ENCODE data around the gene IRX4.

IRX4 gene

DNA sequence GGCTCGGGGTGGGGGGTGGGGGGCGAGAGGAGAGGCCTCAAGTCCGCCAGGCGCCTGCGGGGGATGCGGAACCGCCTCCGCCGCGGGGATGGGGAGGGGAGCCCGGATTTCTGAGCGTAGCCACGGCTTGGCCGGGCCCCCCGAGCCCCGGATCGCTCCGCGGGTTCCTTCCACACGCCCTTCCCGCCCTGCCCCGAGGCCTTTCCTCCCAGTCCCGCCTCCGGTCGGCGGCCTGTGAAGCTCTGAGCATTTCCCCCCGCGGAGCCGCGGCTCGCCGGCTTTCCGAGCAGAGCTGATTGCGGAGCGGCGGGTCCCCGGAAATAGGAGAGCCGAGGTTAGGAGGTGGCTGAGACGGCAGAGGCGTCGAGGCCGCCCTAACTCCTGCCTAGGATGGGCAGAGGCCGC lies 6.1 kb downstream of the IRX4 start:
- no peak for TF ChIP-seq RAD21 (IDR thresholded peaks at IDR 0.05; ENCODE audit: low read depth)
- no peak for TF ChIP-seq EP300 (IDR thresholded peaks at IDR 0.05; ENCODE audit: borderline replicate concordance)
- no peak for TF ChIP-seq CREB1 (IDR thresholded peaks at IDR 0.05; ENCODE audit: low read depth)
- no peak for TF ChIP-seq ZBTB7A (IDR thresholded peaks at IDR 0.05; ENCODE audit: low read depth)
- no peak for TF ChIP-seq NFIC (IDR thresholded peaks at IDR 0.05)
- TF ChIP-seq CEBPB (IDR thresholded peaks at IDR 0.05) = no peak
- TF ChIP-seq FOXM1 (IDR thresholded peaks at IDR 0.05; ENCODE audit: borderline replicate concordance, low read depth) = no peak
- no peak for TF ChIP-seq TAF1 (IDR thresholded peaks at IDR 0.05; ENCODE audit: low read depth)
- TF ChIP-seq, protein P1, sequence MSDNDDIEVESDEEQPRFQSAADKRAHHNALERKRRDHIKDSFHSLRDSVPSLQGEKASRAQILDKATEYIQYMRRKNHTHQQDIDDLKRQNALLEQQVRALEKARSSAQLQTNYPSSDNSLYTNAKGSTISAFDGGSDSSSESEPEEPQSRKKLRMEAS (IDR thresholded peaks at IDR 0.05) = no peak
- no peak for TF ChIP-seq YY1 (IDR thresholded peaks at IDR 0.05; ENCODE audit: low read depth)
- TF ChIP-seq, protein P2, sequence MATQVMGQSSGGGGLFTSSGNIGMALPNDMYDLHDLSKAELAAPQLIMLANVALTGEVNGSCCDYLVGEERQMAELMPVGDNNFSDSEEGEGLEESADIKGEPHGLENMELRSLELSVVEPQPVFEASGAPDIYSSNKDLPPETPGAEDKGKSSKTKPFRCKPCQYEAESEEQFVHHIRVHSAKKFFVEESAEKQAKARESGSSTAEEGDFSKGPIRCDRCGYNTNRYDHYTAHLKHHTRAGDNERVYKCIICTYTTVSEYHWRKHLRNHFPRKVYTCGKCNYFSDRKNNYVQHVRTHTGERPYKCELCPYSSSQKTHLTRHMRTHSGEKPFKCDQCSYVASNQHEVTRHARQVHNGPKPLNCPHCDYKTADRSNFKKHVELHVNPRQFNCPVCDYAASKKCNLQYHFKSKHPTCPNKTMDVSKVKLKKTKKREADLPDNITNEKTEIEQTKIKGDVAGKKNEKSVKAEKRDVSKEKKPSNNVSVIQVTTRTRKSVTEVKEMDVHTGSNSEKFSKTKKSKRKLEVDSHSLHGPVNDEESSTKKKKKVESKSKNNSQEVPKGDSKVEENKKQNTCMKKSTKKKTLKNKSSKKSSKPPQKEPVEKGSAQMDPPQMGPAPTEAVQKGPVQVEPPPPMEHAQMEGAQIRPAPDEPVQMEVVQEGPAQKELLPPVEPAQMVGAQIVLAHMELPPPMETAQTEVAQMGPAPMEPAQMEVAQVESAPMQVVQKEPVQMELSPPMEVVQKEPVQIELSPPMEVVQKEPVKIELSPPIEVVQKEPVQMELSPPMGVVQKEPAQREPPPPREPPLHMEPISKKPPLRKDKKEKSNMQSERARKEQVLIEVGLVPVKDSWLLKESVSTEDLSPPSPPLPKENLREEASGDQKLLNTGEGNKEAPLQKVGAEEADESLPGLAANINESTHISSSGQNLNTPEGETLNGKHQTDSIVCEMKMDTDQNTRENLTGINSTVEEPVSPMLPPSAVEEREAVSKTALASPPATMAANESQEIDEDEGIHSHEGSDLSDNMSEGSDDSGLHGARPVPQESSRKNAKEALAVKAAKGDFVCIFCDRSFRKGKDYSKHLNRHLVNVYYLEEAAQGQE (IDR thresholded peaks at IDR 0.05; ENCODE audit: low read depth) = no peak
- TF ChIP-seq TCF12 (IDR thresholded peaks at IDR 0.05; ENCODE audit: low read depth) = no peak
- no peak for TF ChIP-seq EGR1 (IDR thresholded peaks at IDR 0.05)
- TF ChIP-seq TEAD4 (IDR thresholded peaks at IDR 0.05) = no peak
- TF ChIP-seq, protein P3, sequence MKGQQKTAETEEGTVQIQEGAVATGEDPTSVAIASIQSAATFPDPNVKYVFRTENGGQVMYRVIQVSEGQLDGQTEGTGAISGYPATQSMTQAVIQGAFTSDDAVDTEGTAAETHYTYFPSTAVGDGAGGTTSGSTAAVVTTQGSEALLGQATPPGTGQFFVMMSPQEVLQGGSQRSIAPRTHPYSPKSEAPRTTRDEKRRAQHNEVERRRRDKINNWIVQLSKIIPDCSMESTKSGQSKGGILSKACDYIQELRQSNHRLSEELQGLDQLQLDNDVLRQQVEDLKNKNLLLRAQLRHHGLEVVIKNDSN (IDR thresholded peaks at IDR 0.05) = no peak

DNA sequence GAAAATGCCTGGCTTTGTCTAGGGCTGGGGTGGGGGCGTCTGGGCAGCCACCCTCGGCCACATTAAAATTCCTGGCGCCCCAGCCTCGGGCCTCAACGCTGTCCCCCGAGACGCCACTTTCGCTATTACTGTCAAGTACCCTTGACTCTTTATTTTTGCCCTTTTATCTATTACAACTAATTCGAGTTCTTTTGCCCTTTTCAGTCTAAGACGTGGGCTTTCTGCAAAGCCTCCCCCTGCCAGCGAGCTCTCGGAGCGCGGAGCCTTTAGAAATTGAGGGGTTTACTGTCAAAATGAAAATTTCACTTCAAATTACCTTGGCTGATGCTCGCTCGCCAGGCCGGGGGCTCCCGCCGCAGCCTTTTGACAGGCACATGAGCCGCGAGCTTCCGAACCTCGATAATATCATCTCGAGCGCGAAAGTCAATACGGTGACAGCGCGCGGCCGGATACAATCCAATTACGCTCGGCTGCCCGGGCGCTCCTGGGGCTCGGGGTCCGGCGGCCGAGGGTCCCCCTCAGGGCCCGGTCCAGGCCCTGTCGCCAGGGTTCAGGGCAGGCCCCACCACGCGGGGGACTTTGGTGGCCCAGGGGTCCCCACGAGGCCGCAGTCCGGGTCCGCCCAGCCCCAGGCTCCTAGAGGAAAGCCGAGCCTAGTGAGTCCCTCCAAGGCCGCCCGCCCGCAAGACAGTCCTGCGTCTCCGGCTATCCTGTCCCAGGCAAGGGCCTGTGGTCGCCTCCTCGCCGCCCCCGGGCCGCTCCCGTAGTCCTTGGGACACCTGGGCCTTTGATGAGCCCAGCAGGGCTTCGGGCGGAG lies 6.7 kb downstream of the IRX4 start:
- TF ChIP-seq, protein P3 (IDR thresholded peaks at IDR 0.05) = no peak
- no peak for TF ChIP-seq CEBPB (IDR thresholded peaks at IDR 0.05)
- TF ChIP-seq, protein P1 (IDR thresholded peaks at IDR 0.05) = no peak
- TF ChIP-seq NFIC (IDR thresholded peaks at IDR 0.05) = no peak
- TF ChIP-seq CREB1 (IDR thresholded peaks at IDR 0.05; ENCODE audit: low read depth) = no peak
- TF ChIP-seq TCF12 (IDR thresholded peaks at IDR 0.05; ENCODE audit: low read depth) = no peak
- no peak for TF ChIP-seq FOXM1 (IDR thresholded peaks at IDR 0.05; ENCODE audit: borderline replicate concordance, low read depth)
- TF ChIP-seq ZBTB7A (IDR thresholded peaks at IDR 0.05; ENCODE audit: low read depth) = no peak

DNA sequence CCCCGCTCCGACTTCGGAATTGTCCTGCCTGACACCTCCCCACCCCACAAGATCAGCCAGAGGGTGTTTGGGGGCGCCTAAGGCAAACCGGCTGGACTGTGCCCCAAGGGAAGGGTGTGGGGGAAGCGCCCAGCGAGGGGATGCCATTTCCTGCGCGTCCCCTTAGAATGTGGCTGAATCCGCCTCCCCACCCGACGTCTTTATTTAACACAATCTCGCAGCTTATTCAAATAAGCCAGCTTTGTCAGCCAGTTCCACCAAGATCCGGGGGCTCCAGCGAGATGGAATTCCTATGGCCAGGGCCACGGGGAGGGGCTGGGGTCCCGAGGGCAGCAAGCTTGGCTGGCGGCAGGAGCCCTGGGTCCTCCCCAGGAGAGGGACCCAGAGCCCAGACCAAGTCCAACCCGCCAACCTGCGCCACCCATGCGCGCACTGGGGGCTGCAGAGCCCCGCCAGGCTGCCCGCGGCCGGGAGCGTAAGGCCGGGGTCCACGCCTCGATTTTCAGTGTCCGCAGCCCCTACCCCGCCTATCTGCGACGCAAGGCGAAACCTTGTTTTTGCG lies 7.4 kb downstream of the IRX4 start:
- TF ChIP-seq, protein P2 (IDR thresholded peaks at IDR 0.05; ENCODE audit: low read depth) = no peak
- TF ChIP-seq EP300 (IDR thresholded peaks at IDR 0.05; ENCODE audit: borderline replicate concordance) = no peak
- no peak for TF ChIP-seq TEAD4 (IDR thresholded peaks at IDR 0.05)
- no peak for TF ChIP-seq RAD21 (IDR thresholded peaks at IDR 0.05; ENCODE audit: low read depth)
- no peak for TF ChIP-seq EGR1 (IDR thresholded peaks at IDR 0.05)
- TF ChIP-seq ZBTB7A (IDR thresholded peaks at IDR 0.05; ENCODE audit: low read depth) = no peak
- no peak for TF ChIP-seq FOXM1 (IDR thresholded peaks at IDR 0.05; ENCODE audit: borderline replicate concordance, low read depth)
- TF ChIP-seq, protein P1 (IDR thresholded peaks at IDR 0.05) = no peak
- TF ChIP-seq YY1 (IDR thresholded peaks at IDR 0.05; ENCODE audit: low read depth) = no peak
- no peak for TF ChIP-seq TCF12 (IDR thresholded peaks at IDR 0.05; ENCODE audit: low read depth)
- TF ChIP-seq CEBPB (IDR thresholded peaks at IDR 0.05) = no peak
- TF ChIP-seq CREB1 (IDR thresholded peaks at IDR 0.05; ENCODE audit: low read depth) = no peak

DNA sequence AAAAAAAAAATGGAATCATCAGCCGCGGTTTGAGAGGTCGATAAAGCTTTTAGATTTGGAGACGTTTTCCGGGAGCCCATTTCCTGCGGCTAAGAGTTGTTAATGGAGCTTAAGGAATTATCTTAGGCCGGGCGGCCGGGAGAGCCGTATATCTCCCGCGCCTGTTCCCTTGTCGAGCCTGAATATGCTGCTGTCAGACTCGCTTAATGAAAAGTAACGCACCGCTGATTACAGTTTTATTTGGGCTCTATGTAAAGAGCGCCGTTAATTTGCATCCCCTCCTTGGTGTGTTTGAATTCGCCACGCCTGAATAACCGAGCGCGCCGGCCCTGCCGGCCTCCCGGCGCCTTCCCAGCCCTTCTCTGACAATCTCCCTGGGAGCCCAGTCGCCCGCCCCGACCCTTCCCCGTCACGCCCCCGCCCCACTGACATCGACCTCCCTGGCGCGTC lies 7.9 kb downstream of the IRX4 start:
- no peak for TF ChIP-seq FOXM1 (IDR thresholded peaks at IDR 0.05; ENCODE audit: borderline replicate concordance, low read depth)
- TF ChIP-seq, protein P2 (IDR thresholded peaks at IDR 0.05; ENCODE audit: low read depth) = no peak
- TF ChIP-seq NFIC (IDR thresholded peaks at IDR 0.05) = no peak
- TF ChIP-seq EP300 (IDR thresholded peaks at IDR 0.05; ENCODE audit: borderline replicate concordance) = no peak
- no peak for TF ChIP-seq CREB1 (IDR thresholded peaks at IDR 0.05; ENCODE audit: low read depth)
- no peak for TF ChIP-seq RAD21 (IDR thresholded peaks at IDR 0.05; ENCODE audit: low read depth)
- TF ChIP-seq ZBTB7A (IDR thresholded peaks at IDR 0.05; ENCODE audit: low read depth) = no peak
- TF ChIP-seq, protein P1 (IDR thresholded peaks at IDR 0.05) = no peak
- no peak for TF ChIP-seq YY1 (IDR thresholded peaks at IDR 0.05; ENCODE audit: low read depth)
- TF ChIP-seq TAF1 (IDR thresholded peaks at IDR 0.05; ENCODE audit: low read depth) = no peak
- TF ChIP-seq EGR1 (IDR thresholded peaks at IDR 0.05) = no peak
- TF ChIP-seq TEAD4 (IDR thresholded peaks at IDR 0.05) = no peak
- TF ChIP-seq CEBPB (IDR thresholded peaks at IDR 0.05) = no peak
- no peak for TF ChIP-seq TCF12 (IDR thresholded peaks at IDR 0.05; ENCODE audit: low read depth)
- TF ChIP-seq, protein P3 (IDR thresholded peaks at IDR 0.05) = no peak
